ENCODE results near the gene SLC5A9.

SLC5A9 gene

DNA sequence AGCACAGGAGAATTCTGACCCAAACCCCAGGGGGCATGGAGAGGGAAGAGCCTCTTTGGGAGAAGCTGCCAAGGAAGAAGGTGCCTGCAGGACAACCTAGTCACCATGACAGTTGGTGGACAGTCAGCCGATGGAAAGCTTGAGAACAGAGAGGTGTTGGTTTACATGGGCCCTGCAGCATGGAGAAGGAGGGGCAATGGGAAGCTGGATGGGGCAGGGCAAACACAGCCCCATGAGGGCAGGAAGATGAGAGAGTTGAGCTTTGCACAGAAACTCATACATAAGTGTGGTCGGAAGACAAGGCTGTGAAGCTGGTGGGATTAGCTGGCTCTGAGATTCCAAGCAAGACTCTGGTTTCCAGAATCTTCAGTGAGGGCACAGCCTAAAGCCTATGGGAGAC is 6.6 kb upstream of the SLC5A9 start:
- Histone ChIP-seq H2BK120ac (ENCODE audit: low read depth, low read length) (no peak overlapping the region), H3K4me3 (ENCODE audit: low read length in 2 of 2) (no peak overlapping the region), H3K79me1 (ENCODE audit: low read depth, low read length) (no peaks in the 10 kb centered on the region), H3K4me1 (ENCODE audit: control insufficient read depth in 2 of 2, insufficient read depth in 1 of 2, low read depth in 1 of 2, low read length in 2 of 2) (peaks cover 0 to 16% of the 10 kb centered on the region in 2 donors), H3K14ac (ENCODE audit: low read length) (no peak overlapping the region), H2BK15ac (ENCODE audit: low read length) (no peak overlapping the region), H3K18ac (ENCODE audit: low read length) (no peak overlapping the region), H3K27me3 (ENCODE audit: control insufficient read depth in 3 of 3, insufficient read depth in 3 of 3, low read depth in 1 of 3, low read length in 3 of 3) (no peaks in the 10 kb centered on the region), H4K8ac (ENCODE audit: low read depth, low read length) (no peak overlapping the region), H2BK12ac (ENCODE audit: low read length) (no peak overlapping the region), H3K27ac (replicated peaks; ENCODE audit: low read length) (no peak overlapping the region), H3K9ac (ENCODE audit: low read depth, low read length, poor library complexity) (no peak overlapping the region), H3K23ac (ENCODE audit: low read depth, low read length, poor library complexity) (no peak overlapping the region), H3K9me3 (replicated peaks in 1 of 2; ENCODE audit: control insufficient read depth in 2 of 2, insufficient read depth in 1 of 2, low read depth in 1 of 2, low read length in 2 of 2) (no peaks in the 10 kb centered on the region), H3K36me3 (replicated peaks in 1 of 2; ENCODE audit: control insufficient read depth in 2 of 2, insufficient read depth in 2 of 2, low read length in 2 of 2) (no peaks in the 10 kb centered on the region), H3K4ac (ENCODE audit: low read length) (no peak overlapping the region), H2AK5ac (ENCODE audit: low read depth, low read length) (peak overlapping the region; percentile 1), H3K4me2 (ENCODE audit: insufficient read depth, low read length, poor library complexity, severe bottlenecking) (no peak overlapping the region), H4K91ac (ENCODE audit: low read depth, low read length, poor library complexity) (no peak overlapping the region), H2BK5ac (ENCODE audit: low read length) (no peak overlapping the region), H2AFZ (ENCODE audit: low read length) (no peak overlapping the region)
- DNase-seq (ENCODE audit: low spot score): no peak
- WGBS, 2 donors (ENCODE audit: extremely low coverage in 2 of 2, insufficient read length in 2 of 2, insufficient replicate concordance in 1 of 2): no CpG with 5 or more reads among the region's 2 CpGs

GRCh38 chr1:48216313-48216712 is 6.2 kb upstream of the SLC5A9 start:
- Histone ChIP-seq H3K23ac (ENCODE audit: low read depth, low read length, poor library complexity) (no peak overlapping the region), H2BK15ac (ENCODE audit: low read length) (no peak overlapping the region), H4K8ac (ENCODE audit: low read depth, low read length) (no peak overlapping the region), H3K14ac (ENCODE audit: low read length) (no peak overlapping the region), H3K36me3 (replicated peaks in 1 of 2; ENCODE audit: control insufficient read depth in 2 of 2, insufficient read depth in 2 of 2, low read length in 2 of 2) (no peaks in the 10 kb centered on the region), H3K4me3 (ENCODE audit: low read length in 2 of 2) (no peak overlapping the region), H3K27me3 (ENCODE audit: control insufficient read depth in 3 of 3, insufficient read depth in 3 of 3, low read depth in 1 of 3, low read length in 3 of 3) (no peaks in the 10 kb centered on the region), H3K18ac (ENCODE audit: low read length) (no peak overlapping the region), H3K9ac (ENCODE audit: low read depth, low read length, poor library complexity) (no peak overlapping the region), H2AK5ac (ENCODE audit: low read depth, low read length) (no peak overlapping the region), H4K91ac (ENCODE audit: low read depth, low read length, poor library complexity) (no peak overlapping the region), H2BK12ac (ENCODE audit: low read length) (no peak overlapping the region), H3K9me3 (replicated peaks in 1 of 2; ENCODE audit: control insufficient read depth in 2 of 2, insufficient read depth in 1 of 2, low read depth in 1 of 2, low read length in 2 of 2) (no peaks in the 10 kb centered on the region), H3K4me2 (ENCODE audit: insufficient read depth, low read length, poor library complexity, severe bottlenecking) (no peak overlapping the region), H2AFZ (ENCODE audit: low read length) (no peak overlapping the region), H3K27ac (replicated peaks; ENCODE audit: low read length) (no peak overlapping the region), H2BK5ac (ENCODE audit: low read length) (no peak overlapping the region), H3K79me1 (ENCODE audit: low read depth, low read length) (no peaks in the 10 kb centered on the region), H3K4ac (ENCODE audit: low read length) (no peak overlapping the region), H3K4me1 (ENCODE audit: control insufficient read depth in 2 of 2, insufficient read depth in 1 of 2, low read depth in 1 of 2, low read length in 2 of 2) (peaks cover 0 to 16% of the 10 kb centered on the region in 2 donors), H2BK120ac (ENCODE audit: low read depth, low read length) (no peak overlapping the region)
- WGBS, 2 donors (ENCODE audit: extremely low coverage in 2 of 2, insufficient read length in 2 of 2, insufficient replicate concordance in 1 of 2): no CpG with 5 or more reads among the region's 2 CpGs
- DNase-seq (ENCODE audit: low spot score): no peak

DNA sequence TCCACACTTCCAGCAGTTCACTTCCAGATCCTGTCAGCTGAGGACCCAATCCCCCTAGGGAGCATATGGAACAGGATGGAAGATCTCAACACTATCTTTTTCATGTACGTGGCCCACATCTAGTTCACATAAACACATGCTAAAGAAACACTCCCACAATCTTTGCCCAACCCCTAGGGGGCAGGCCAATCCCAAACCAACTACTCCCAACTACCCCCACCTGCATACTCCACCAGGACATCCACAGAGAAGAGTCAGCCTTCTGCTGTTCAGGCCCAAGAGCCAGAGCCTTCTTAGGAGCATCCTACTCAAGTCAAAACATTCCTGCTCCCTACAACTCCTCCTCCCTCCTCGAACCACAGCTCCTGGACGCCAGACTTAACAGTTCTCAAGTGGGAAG is 5.6 kb upstream of the SLC5A9 start:
- H2BK120ac ChIP-seq (ENCODE audit: low read depth, low read length): no peak overlapping the region
- no CpG with 5 or more reads among the region's 3 CpGs for WGBS, 2 donors (ENCODE audit: extremely low coverage in 2 of 2, insufficient read length in 2 of 2, insufficient replicate concordance in 1 of 2)
- H3K27ac ChIP-seq (replicated peaks; ENCODE audit: low read length): no peak overlapping the region
- no peak overlapping the region for H3K18ac ChIP-seq (ENCODE audit: low read length)
- H3K9me3 ChIP-seq (replicated peaks in 1 of 2; ENCODE audit: control insufficient read depth in 2 of 2, insufficient read depth in 1 of 2, low read depth in 1 of 2, low read length in 2 of 2): no peaks in the 10 kb centered on the region
- no peak overlapping the region for H3K9ac ChIP-seq (ENCODE audit: low read depth, low read length, poor library complexity)
- no peaks in the 10 kb centered on the region for H3K79me1 ChIP-seq (ENCODE audit: low read depth, low read length)
- H3K27me3 ChIP-seq (ENCODE audit: control insufficient read depth in 3 of 3, insufficient read depth in 3 of 3, low read depth in 1 of 3, low read length in 3 of 3): no peaks in the 10 kb centered on the region
- no peak overlapping the region for H4K91ac ChIP-seq (ENCODE audit: low read depth, low read length, poor library complexity)
- no peak overlapping the region for H2BK15ac ChIP-seq (ENCODE audit: low read length)
- H3K4me2 ChIP-seq (ENCODE audit: insufficient read depth, low read length, poor library complexity, severe bottlenecking): no peak overlapping the region
- H2AK5ac ChIP-seq (ENCODE audit: low read depth, low read length): peak overlapping the region; percentile 43
- H2BK5ac ChIP-seq (ENCODE audit: low read length): no peak overlapping the region
- peaks cover 0 to 16% of the 10 kb centered on the region in 2 donors for H3K4me1 ChIP-seq (ENCODE audit: control insufficient read depth in 2 of 2, insufficient read depth in 1 of 2, low read depth in 1 of 2, low read length in 2 of 2)
- no peak overlapping the region for H2BK12ac ChIP-seq (ENCODE audit: low read length)
- no peak overlapping the region for H4K8ac ChIP-seq (ENCODE audit: low read depth, low read length)
- H3K14ac ChIP-seq (ENCODE audit: low read length): no peak overlapping the region
- no peak overlapping the region for H3K4me3 ChIP-seq (ENCODE audit: low read length in 2 of 2)
- DNase-seq (ENCODE audit: low spot score): no peak
- no peak overlapping the region for H2AFZ ChIP-seq (ENCODE audit: low read length)
- no peak overlapping the region for H3K23ac ChIP-seq (ENCODE audit: low read depth, low read length, poor library complexity)
- no peak overlapping the region for H3K4ac ChIP-seq (ENCODE audit: low read length)
- no peaks in the 10 kb centered on the region for H3K36me3 ChIP-seq (replicated peaks in 1 of 2; ENCODE audit: control insufficient read depth in 2 of 2, insufficient read depth in 2 of 2, low read length in 2 of 2)

DNA sequence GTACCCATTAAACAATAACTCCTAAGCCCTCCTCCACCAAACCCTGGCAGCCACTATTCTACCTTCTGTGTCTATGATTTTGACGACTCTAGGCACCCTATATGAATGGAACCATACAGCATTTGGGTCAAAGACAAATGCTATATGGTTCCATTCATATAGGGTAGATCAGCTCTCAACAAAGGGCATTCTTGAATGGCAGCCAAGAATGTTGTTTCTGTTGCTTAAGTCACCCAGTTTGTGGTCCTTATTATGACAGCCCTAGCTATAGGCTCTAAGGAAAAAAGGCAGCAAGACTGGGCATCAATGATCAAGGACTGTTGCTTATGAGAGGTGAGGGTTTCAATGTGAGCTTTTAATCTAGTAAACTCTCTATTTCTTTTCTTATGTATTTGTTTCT is 4.7 kb upstream of the SLC5A9 start:
- Histone ChIP-seq H4K91ac (ENCODE audit: low read depth, low read length, poor library complexity) (no peak overlapping the region), H2BK15ac (ENCODE audit: low read length) (no peak overlapping the region), H3K9me3 (replicated peaks in 1 of 2; ENCODE audit: control insufficient read depth in 2 of 2, insufficient read depth in 1 of 2, low read depth in 1 of 2, low read length in 2 of 2) (no peaks in the 10 kb centered on the region), H3K27ac (replicated peaks; ENCODE audit: low read length) (no peak overlapping the region), H3K4ac (ENCODE audit: low read length) (no peak overlapping the region), H3K14ac (ENCODE audit: low read length) (no peak overlapping the region), H3K36me3 (replicated peaks in 1 of 2; ENCODE audit: control insufficient read depth in 2 of 2, insufficient read depth in 2 of 2, low read length in 2 of 2) (no peaks in the 10 kb centered on the region), H2BK120ac (ENCODE audit: low read depth, low read length) (no peak overlapping the region), H3K9ac (ENCODE audit: low read depth, low read length, poor library complexity) (no peak overlapping the region), H3K79me1 (ENCODE audit: low read depth, low read length) (no peaks in the 10 kb centered on the region), H3K18ac (ENCODE audit: low read length) (no peak overlapping the region), H3K4me1 (ENCODE audit: control insufficient read depth in 2 of 2, insufficient read depth in 1 of 2, low read depth in 1 of 2, low read length in 2 of 2) (peaks cover 0 to 16% of the 10 kb centered on the region in 2 donors), H3K27me3 (ENCODE audit: control insufficient read depth in 3 of 3, insufficient read depth in 3 of 3, low read depth in 1 of 3, low read length in 3 of 3) (no peaks in the 10 kb centered on the region), H2AFZ (ENCODE audit: low read length) (no peak overlapping the region), H2BK5ac (ENCODE audit: low read length) (no peak overlapping the region), H3K4me3 (ENCODE audit: low read length in 2 of 2) (no peak overlapping the region), H3K4me2 (ENCODE audit: insufficient read depth, low read length, poor library complexity, severe bottlenecking) (no peak overlapping the region), H3K23ac (ENCODE audit: low read depth, low read length, poor library complexity) (no peak overlapping the region), H4K8ac (ENCODE audit: low read depth, low read length) (no peak overlapping the region), H2BK12ac (ENCODE audit: low read length) (no peak overlapping the region), H2AK5ac (ENCODE audit: low read depth, low read length) (no peak overlapping the region)
- WGBS, 2 donors (ENCODE audit: extremely low coverage in 2 of 2, insufficient read length in 2 of 2, insufficient replicate concordance in 1 of 2): no CpG with 5 or more reads among the region's 1 CpG
- DNase-seq (ENCODE audit: low spot score): no peak

Data from neuronal stem cell (in vitro differentiated cells).